GM12874 (cell line): ENCODE data around the gene COG6.

Experiments used
- CTCF ChIP-seq: IDR thresholded peaks from 2 replicates; pipeline ENCODE4 v1.5.1; 2011; ENCODE audit warnings: low read depth, mild to moderate bottlenecking, control low read depth, low read length, moderate library complexity; ENCODE audit not compliant: insufficient read depth

Gene COG6

GRCh38 chr13:39631307-39631706 lies 24.2 kb upstream of the COG6 start:
- no peak for TF ChIP-seq CTCF

GRCh38 chr13:39632994-39633393 lies 22.5 kb upstream of the COG6 start:
- no peak for TF ChIP-seq CTCF

- no peak for TF ChIP-seq CTCF
These were observed 19.9 kb upstream of the COG6 start for GRCh38 chr13:39635564-39635963.

- no peak for TF ChIP-seq CTCF
These were observed 17.6 kb upstream of the COG6 start for GRCh38 chr13:39637890-39638289.

- no peak for TF ChIP-seq CTCF
These were observed 13.8 kb upstream of the COG6 start for GRCh38 chr13:39641645-39642044.

- TF ChIP-seq CTCF: no peak
These were observed 9.3 kb upstream of the COG6 start for GRCh38 chr13:39646122-39646521.

- TF ChIP-seq CTCF: no peak
These were observed 357 bp upstream of the COG6 start for GRCh38 chr13:39655041-39655568.

GRCh38 chr13:39656325-39656677 lies 839 bp downstream of the COG6 start:
- TF ChIP-seq CTCF: no peak
